IPS DF 6.9 (cell line): ENCODE results near the gene OR1J1.

ENCODE experiments used
- DNase-seq: peaks from one replicate; pipeline ENCODE4 v3.0.0-alpha.2; 2013; ENCODE audit warnings: low read depth, low spot score
- H3K27ac ChIP-seq: one replicate; pipeline ENCODE4 v1.5.1; 2013; ENCODE audit warnings: low read length, control low read depth
- H3K27me3 ChIP-seq: 2 replicates; pipeline ENCODE4 v1.6.1; 2013; ENCODE audit warnings: mild to moderate bottlenecking, low read length; ENCODE audit not compliant: control insufficient read depth, insufficient read depth
- H3K36me3 ChIP-seq: 2 replicates; pipeline ENCODE4 v1.6.1; 2013; ENCODE audit warnings: low read length; ENCODE audit not compliant: control insufficient read depth, insufficient read depth
- H3K4me1 ChIP-seq: 2 replicates; pipeline ENCODE4 v1.6.1; 2013; ENCODE audit warnings: low read length; ENCODE audit not compliant: control insufficient read depth, insufficient read depth
- H3K4me3 ChIP-seq: 2 replicates; pipeline ENCODE4 v1.5.1; 2013; ENCODE audit warnings: mild to moderate bottlenecking, low read length
- H3K9me3 ChIP-seq: 2 replicates; pipeline ENCODE4 v1.6.1; 2013; ENCODE audit warnings: low read length, inconsistent platforms; ENCODE audit not compliant: control insufficient read depth, insufficient read depth
- WGBS: extraction: QIAGEN DNeasy Blood & Tissue Kit; methylation state at CpG from one replicate; pipeline ENCODE4 v1.1.7; 2013; ENCODE audit warnings: mixed read lengths, missing lambda C conversion rate; ENCODE audit not compliant: insufficient read length, insufficient coverage; 5-methylcytosine and 5-hydroxymethylcytosine counted together

OR1J1 gene

DNA sequence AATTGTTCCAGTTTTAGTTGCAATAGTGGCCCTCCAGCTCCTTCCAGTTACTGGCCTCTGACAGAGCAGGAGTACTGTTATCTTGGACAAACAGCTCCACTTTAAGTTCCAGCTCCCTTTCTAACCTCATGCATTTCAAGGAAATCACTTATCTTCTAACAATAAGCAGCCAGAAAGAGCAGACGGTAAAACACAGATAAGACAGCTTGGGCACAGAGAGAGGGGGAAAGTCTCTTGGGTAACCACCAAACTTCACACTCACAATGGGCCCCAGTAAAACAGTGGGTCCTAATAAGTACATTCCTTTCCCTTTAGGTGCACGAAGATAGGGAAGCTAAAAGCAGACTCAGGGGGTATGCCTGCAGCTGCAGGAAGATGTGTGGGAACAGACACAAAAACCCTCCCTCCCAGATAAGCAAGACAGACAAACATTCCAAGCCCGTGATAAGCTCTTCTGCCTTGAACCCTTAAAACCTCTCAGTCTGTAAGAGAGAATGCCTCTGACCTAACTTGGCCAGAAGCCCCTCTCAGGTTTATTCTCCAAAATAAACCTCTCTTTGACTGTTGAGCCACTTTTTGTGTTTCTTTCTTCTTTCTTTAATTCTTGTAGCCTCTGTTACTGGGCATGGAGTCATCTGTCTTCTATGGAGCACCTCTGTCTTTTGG is 30.8 kb downstream of the OR1J1 start:
- DNase-seq = no peak
- Histone ChIP-seq H3K27ac (no peak overlapping the region), H3K27me3 (no peaks in the 10 kb centered on the region), H3K36me3 (no peaks in the 10 kb centered on the region), H3K4me3 (no peak overlapping the region), H3K9me3 (peaks cover 2% of the 10 kb centered on the region), H3K4me1 (no peaks in the 10 kb centered on the region)
- no CpG with 5 or more reads among the region's 3 CpGs for WGBS

DNA sequence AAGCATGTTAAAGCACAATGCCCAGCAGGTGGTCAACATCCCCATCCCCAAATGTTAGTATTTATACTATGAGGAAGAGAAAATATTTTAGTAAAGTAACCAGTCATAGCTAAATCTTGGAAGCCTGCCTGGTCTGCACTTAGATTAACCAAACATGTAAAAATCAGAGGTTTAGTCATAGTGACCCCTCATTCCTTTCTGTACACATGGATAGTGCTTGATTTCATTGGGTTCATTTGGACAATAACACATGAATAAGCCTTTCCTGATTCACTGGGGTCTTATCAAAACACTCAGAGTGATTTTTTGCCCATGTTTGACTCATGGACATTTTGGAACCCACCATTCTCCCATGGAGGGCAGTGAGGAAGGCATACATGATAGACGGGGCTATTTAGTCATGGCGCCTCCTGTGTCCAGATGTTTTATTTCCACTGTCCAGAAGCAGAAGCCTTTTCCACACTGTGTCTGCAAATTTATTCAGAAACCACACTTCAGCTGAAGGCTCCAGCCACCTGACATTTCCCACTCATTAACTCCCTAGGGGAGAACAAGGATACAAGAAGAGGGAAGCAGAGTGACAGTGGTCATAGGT is 32.5 kb downstream of the OR1J1 start:
- Histone ChIP-seq H3K36me3 (no peaks in the 10 kb centered on the region), H3K4me3 (no peak overlapping the region), H3K27ac (no peak overlapping the region), H3K9me3 (peaks cover 2% of the 10 kb centered on the region), H3K4me1 (no peaks in the 10 kb centered on the region), H3K27me3 (no peaks in the 10 kb centered on the region)
- WGBS = no CpG with 5 or more reads among the region's 2 CpGs
- DNase-seq = no peak

DNA sequence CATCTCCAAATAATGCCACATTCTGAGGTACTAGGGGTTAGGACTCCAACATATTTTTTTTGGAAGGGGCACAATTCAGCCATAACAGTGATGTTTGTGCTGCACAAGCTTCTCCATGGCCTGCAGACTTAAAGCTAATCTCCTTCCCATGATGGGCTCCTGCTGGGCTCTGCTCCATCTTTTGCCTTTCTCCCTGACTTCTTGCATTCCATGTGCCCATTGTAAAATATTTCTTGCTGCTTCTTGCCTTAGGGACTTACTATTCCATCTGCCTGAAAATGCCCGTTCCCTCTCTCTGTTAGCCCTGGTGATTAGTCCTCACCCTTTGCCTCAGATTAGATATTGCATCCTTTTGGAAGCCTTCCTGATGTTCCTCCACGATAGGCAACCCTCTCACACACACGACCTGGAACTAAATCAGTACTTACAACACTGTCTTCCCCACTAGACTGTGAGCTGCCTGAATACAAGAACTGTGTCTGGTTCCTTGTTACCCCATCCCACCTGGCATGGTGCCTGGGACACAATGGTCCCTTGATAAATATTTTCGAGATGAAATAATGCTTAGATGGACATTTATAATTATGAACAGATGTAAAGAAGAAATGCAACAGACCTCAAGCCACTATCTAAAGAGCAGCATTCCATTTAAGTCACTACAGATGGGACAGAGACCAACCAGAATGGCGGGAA is 33.5 kb downstream of the OR1J1 start:
- no peaks in the 10 kb centered on the region for H3K36me3 ChIP-seq
- DNase-seq = no peak
- no peaks in the 10 kb centered on the region for H3K4me1 ChIP-seq
- no peak overlapping the region for H3K27ac ChIP-seq
- H3K27me3 ChIP-seq = no peaks in the 10 kb centered on the region
- WGBS = no CpG with 5 or more reads among the region's 5 CpGs
- H3K9me3 ChIP-seq = peaks cover 2% of the 10 kb centered on the region
- no peak overlapping the region for H3K4me3 ChIP-seq

DNA sequence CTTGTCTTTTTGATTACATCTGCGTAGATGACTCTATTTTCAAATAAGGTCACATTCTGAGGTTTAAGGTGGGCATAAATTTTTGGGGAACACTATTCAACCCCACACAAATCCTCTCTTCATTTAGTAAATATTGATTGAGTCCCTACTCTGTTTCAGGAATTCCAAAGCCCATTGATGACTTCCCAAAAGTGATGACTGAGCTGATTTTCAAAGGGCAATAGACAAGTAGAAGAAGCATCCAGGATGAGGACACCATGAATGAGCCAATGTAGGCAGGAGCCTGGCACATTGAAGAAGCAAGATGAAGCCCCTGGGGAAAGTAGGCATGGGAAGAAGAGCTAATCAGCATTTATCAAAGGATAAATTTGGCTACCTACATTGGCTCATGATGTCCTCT is 35.2 kb downstream of the OR1J1 start:
- H3K36me3 ChIP-seq = no peaks in the 10 kb centered on the region
- H3K4me3 ChIP-seq = no peak overlapping the region
- H3K4me1 ChIP-seq = no peaks in the 10 kb centered on the region
- H3K9me3 ChIP-seq = peaks cover 2% of the 10 kb centered on the region
- no peak for DNase-seq
- no CpG with 5 or more reads among the region's 1 CpG for WGBS
- no peaks in the 10 kb centered on the region for H3K27me3 ChIP-seq
- no peak overlapping the region for H3K27ac ChIP-seq
